Measurements from ENCODE around the gene TTC28. TPM values are rescaled to one million over a fixed set of nuclear protein-coding genes. Genes with fewer than 3 reads are reported as not detected.
"Not testable (repeated sequence)": the region's sequence is repeated elsewhere in the genome, so short reads cannot be mapped to it uniquely, and the experiment has no call there.

TTC28 gene
- 7.6 and 12.2 TPM in 2 replicates for total RNA-seq (2014; rRNA removed; shearing (Covaris generic))

DNA sequence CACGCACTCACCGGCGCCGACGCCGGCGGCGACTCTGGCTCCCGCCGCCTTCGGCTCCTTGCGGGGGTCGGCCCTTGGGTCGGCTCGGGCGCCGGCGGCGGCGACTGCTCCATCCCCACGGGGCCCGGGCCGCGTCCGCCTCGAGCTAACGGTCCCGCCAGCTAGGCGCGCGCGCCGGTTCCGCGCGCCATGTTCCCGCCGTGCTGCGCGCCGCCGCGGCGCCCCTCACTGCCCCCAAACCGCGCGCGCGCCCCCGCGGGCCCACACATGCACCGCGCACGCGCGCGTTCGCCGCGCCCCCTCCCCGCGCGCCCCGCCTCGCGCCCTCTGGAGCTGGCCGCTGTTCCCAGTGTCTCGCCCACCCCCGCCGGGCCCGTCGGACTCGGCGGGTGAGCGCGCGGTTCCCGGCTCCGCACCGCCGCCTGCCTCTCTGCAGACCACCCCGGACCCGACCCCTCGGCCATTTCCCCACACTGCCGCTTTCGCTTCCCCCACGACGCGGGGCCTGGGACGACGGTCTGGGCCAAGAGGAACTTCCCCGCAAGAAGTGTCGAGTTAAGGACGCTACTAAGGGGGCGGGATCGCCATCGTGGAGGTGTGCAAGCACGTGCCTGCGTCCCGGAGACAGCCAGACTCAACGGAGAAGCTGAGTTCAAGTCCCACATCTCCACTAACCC is at the start of gene TTC28:
TTC28 (minus strand) TSS at position 230 of the 677 bp plus-strand sequence; CDS start at position 113, 117 bp downstream.
- in situ Hi-C loops (cut with HindIII; ENCODE audit: low sequenced_read_pairs), result not testable (repeated sequence)
- DNase-seq (ENCODE audit: low spot score), result peak; percentile 40

DNA sequence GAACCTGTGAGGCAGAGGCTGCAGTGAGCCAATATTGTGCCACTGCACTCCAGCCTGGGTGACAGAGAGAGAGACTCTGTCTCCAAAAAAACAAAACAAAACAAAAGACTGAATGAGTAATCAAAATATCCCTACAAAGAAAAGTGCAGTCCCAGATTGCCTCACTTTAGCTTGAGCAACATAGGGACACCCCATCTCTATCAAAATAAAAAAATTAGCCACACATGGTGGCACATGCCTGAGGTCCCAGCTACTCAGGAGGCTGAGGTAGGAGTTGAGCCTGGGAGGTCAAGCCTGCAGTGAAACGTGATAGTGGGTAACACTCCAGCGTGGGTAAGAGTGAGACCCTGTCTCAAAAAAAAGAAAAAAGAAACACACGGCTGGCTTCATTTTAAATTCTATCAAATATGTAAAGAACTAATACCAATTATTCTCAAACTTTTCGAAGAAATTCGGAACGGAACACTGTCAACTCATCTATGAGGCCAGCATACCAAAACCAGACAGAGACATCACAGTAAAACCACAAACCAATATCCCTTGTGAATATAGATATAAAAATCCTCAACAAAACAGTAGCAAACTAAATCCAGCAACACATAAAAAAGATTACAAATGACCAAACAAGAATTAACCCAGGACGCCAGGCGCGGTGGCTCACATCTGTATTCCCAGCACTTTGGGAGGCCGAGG is 49.1 kb upstream of the TTC28 start:
- in situ Hi-C loops (cut with HindIII; ENCODE audit: low sequenced_read_pairs), result no loop called here
- no peak for DNase-seq (ENCODE audit: low spot score)

DNA sequence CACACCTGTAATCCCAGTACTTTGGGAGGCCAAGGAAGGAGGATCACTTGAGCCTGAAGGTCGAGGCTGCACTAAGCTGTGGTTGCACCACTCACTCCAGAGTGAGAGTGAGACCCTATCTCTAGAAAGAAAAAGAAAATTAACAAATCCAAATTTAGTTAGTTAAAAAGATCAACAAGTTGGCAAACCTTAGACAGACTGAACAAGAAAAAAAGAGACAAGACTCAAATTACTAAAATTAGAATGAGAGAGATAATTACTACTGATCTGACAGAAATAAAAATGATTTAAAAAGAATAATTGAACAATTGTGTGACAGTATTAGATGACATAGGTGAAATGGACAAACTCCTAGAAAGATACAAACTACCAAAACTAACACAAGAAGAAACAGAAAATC is 48.4 kb upstream of the TTC28 start:
- in situ Hi-C loops (cut with HindIII; ENCODE audit: low sequenced_read_pairs), result no loop called here
- DNase-seq (ENCODE audit: low spot score), result no peak

DNA sequence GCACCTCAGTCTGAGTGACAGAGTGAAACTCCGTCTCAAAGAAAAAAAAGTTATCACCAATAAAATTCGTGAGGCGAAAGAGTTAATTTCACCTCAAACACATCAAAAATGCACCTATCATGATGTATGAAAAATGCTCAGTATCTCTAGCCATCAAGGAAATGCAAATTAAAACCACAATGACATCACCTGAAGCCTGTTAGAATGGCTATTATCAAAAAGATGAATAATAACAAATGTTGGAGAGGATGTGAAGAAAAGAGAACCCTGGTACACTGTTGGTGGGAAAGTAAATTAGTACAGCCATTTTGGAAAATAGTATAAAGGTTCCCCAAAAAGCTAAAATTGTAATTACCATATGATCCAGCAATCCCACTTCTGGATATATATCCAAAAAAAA is 38.4 kb upstream of the TTC28 start:
- in situ Hi-C loops (cut with HindIII; ENCODE audit: low sequenced_read_pairs), result no loop called here
- no peak for DNase-seq (ENCODE audit: low spot score)

DNA sequence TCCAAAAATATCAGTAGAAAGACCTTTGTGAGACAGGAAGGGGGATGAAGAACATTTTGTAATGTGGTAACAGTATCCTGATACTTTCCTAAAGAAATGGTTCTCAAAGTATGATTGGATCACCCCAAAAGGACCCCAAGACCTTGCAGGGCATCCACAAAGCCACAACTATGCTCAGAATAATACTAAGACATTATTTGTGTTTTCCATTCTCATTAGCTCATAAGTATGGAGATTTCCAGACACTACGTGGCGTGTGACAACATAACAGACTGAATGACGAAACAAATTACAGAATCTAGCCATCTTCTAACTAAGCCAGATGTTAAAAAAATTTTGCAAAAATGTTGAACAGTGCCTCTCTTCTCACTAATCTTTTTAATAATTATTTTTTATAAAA is 37.0 kb upstream of the TTC28 start:
- no peak for DNase-seq (ENCODE audit: low spot score)
- in situ Hi-C loops (cut with HindIII; ENCODE audit: low sequenced_read_pairs), result no loop called here

DNA sequence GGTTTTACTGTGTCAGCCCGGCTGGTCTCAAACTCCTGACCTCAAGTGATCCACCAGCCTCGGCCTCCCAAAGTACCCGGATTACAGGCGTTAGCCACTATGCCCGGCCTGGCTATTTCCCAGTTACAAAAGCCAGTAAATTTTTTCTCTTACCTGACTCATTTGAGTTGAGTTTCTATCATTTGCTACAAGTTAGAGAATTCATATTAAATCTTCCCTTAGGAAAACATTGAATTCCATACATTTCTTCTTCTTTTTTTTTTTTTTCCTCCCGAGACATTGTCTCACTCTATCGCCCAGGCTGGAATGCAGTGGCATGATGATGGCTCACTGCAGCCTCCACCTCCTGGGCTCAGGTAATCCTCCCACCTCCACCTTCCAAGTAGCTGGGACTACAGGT is 36.0 kb upstream of the TTC28 start:
- in situ Hi-C loops (cut with HindIII; ENCODE audit: low sequenced_read_pairs), result no loop called here
- DNase-seq (ENCODE audit: low spot score), result no peak

DNA sequence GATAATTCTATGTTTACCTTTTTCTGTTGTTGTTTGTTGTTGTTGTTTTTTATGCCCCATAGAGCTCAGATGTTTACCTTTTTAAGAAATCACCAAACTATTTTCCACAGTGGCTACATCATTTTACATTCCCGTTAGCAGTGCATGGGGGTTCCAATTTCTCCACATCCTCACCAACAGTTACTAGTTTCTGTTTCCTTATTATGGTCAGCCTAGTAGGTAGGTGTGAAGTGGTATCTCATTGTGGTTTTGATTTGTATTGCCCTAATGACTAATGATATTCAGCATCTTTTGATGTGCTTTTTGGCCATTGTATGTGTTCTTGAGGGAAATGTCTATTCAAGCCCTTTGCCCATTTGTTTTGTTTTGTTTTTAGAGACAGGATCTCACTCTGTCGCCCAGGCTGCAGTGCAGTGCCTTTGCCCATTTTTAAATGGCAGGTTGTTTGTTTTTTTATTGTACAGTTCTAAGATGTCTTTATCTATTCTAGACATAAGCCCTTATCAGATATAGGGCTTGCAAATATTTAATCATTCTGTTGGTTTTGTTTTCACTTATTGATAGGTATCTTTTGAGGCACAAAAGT is 34.5 kb upstream of the TTC28 start:
- in situ Hi-C loops (cut with HindIII; ENCODE audit: low sequenced_read_pairs), result no loop called here
- no peak for DNase-seq (ENCODE audit: low spot score)

DNA sequence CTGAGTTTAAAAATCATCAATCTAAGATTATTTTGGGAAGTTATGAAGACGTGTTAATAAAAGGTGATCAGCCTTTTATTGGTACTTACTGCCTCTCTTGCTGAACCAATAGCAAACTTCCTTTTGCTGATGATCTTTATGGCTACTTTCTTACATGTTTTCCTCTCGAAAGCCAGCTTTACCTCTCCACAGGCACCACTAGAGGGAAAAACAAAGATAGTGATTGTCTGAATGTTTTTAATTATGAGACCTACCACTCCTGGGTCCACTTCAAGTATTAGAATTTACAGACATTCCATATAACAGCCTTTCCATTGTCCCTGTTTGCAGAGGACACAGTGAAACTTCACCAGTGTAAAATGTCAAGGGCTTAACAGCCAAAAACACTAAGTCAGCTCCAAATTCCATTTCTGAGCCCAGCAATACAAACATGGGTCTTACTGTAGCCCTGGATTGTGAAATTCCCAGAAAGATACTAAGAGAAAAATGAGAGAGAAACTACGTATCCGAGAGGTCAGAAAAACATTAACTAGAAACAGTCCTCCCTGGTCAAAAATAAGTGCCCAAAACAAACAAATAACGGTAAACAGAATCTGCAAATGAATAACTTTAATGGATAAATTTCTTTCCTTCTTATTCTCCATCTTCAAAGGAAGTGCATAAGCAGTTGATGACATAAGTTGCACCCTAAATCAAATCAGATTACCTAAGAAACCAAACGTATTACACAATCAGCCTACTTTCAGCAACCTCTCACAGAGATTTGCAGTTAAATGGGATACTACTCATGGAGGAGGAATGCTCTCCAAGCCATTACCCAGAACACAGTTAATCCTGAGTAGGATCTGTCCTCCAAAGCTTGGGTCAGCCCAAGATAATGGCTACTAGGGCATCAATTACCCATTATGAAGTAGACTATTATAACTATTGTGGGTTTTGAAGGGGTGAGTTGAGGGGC is 32.5 kb upstream of the TTC28 start:
- DNase-seq (ENCODE audit: low spot score), result peak; percentile 8
- in situ Hi-C loops (cut with HindIII; ENCODE audit: low sequenced_read_pairs), result no loop called here

DNA sequence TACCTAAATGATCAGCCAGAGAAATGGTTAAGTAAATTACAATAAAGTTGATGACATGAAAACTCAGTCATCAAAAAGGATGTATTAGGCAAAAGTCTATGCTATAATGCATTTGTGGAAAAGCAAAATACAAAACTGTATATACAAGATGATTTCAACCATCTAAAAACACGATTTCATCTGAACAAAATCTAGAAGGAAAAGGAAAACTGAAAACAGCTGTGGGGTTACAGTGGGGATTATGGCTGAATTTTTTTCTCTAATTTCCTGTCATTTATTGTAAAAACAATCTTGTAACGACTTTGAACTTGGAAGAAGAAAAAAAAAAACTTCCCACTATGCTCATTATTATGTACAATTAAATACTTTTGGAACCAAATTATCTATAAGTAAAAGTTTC is 31.7 kb upstream of the TTC28 start:
- DNase-seq (ENCODE audit: low spot score), result no peak
- in situ Hi-C loops (cut with HindIII; ENCODE audit: low sequenced_read_pairs), result no loop called here

DNA sequence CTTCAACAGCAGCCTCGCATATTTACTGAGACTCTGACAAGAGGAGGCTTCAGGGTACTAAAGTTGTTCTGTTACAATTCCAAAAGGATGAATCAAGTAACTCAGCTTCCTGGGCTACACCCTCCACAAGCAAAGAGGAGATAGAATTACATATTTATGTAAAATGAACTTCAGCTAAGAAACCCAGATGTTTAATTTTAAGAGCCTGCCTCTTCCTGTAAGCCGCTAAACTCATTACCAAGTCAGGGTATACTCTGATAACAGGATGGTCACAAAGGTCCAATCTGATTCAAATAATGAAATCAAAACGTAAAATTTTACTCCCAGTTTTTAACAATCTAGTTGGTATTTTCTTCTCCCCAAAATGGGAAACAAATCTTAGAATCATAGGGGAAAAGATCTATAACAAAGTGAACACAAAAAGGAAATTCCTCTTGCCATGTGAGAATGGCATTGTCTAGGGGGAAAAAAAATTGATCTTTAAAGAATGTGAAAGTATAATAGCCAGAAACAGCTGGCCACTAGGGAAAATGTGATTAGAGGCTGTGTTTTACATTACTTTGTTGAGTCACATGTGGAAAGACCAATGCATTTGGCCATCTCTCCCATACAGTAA is 31.0 kb upstream of the TTC28 start:
- in situ Hi-C loops (cut with HindIII; ENCODE audit: low sequenced_read_pairs), result no loop called here
- DNase-seq (ENCODE audit: low spot score), result no peak

DNA sequence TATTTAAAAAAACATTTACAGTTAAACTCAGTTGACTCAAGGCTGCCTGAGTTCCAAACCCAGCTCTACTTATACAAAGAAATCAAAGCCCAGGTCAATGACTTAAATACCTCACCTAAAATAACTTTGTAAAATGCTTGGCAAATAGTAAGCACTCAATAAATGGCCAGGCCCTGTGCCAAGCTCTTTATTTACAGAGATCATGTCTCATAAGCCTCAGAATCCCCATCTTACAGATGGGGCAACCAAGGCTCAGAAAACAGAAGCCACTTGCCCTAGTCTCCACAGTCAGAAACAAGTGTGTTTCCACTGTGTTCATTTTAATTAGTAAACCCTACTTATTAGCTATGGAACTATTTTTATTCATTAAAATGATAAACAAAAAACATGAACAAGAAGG is 30.5 kb upstream of the TTC28 start:
- in situ Hi-C loops (cut with HindIII; ENCODE audit: low sequenced_read_pairs), result no loop called here

DNA sequence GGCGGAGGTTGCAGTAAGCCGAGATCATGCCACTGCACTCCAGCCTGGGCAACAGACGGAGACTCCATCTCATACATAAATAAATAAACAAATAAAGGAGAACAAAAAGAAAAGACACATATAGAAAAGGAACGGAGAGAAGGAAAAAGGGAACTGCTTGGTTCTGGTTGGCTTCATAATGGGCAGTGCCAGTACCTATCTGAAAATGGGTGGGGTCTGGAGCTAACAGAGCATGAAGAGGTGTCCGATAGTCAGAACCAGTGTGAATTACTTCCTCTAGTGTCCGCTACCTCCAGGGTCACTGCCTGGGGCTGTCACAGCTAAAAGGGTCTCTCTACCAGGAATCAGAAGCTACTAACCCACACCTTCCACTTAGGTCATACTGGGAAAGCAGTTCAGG is 27.2 kb upstream of the TTC28 start:
- in situ Hi-C loops (cut with HindIII; ENCODE audit: low sequenced_read_pairs), result no loop called here
- DNase-seq (ENCODE audit: low spot score), result no peak

More for the DNA sequence above, 30.5 kb upstream of the TTC28 start:
- DNase-seq (ENCODE audit: low spot score), result no peak

DNA sequence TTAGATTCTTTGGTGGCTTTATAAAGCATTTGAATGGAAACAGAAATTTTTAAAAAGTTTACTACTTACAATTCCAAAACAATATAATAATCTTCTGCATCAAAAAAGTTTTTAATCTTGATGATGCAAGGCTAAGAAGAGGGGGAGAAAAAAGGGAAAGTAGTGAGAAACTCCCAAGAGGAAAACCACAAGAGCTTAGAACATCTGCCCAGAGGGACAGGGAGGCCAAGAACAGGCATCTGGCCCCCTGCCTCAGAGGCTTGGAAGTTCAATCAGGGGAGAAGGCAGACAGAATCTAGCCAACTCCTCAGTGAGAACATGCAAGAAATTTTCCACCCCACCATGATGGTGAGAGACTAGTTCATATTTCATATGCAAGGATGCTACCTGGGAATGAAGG is 23.8 kb upstream of the TTC28 start:
- in situ Hi-C loops (cut with HindIII; ENCODE audit: low sequenced_read_pairs), result no loop called here
- no peak for DNase-seq (ENCODE audit: low spot score)

DNA sequence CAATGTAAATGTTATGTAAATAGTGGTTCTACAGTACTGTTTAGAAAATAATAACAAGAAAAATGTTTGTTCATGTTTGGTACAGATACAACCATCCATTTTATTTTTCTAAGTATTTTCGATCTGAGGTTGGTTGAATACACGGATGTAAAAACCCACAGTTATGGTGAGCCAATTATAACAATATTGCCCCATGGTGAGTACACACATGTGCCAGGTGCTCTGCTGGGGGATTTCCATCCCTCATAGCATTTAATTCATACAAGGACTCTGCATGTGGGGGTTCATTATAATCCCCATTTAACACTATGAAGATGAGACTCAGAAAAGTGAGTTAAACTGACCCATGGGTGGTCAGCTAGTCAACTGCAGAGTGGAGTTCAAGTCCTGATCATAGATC is 23.3 kb upstream of the TTC28 start:
- in situ Hi-C loops (cut with HindIII; ENCODE audit: low sequenced_read_pairs), result no loop called here
- DNase-seq (ENCODE audit: low spot score), result no peak

DNA sequence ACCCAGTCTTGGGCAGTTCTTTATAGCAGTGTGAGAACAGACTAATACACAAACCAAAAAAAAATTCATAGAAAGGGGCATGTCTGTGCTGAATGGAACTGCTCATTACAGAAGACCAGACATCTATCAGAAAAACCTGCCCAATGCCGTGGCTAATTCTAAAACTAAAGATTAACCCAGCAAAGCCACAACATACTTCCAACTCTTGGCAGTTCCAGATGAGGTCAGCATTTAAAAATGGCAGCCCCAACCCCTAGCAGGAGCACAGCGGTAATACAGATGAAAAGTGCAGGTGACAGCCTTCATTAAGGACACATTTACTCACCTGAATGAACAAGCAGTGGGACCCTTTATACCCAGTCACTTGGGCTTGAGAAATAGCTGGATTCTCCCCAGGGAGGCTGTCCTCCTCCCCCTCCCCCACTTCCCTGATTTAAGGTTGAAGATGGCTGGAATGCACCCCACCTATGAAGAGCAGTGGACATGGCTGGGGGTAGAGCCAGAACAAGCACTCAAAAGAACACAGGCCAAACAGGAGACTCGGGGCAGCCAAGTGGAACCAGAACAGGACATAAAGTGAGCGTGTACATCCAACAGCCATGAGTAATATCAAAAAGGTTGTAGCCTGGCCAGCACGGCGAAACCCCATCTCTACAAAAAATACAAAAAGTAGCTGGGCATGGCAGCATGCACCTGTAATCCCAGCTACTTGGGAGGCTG is 13.6 kb upstream of the TTC28 start:
- in situ Hi-C loops (cut with HindIII; ENCODE audit: low sequenced_read_pairs), result not testable (repeated sequence)

DNA sequence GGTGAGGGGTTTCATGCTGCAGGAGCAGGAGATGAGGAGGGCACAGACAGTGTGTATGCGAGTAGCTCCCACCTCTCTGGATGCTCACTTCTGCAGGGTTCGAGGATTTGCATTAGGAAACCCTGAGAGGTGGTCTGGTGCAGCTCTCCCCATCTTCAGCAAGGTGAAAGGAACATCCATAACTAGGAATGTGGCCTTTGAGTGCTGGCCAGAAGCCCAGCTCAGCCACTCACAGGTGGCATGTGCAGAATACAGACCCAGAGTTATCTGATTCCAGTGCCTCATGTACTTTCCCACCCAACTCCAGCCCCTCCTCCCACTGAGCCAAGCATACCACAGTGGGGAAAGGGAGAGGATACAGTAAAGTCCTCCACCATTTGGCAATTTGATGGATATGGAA is 10.2 kb upstream of the TTC28 start:
- in situ Hi-C loops (cut with HindIII; ENCODE audit: low sequenced_read_pairs), result not testable (repeated sequence)

More for the DNA sequence above, 13.6 kb upstream of the TTC28 start:
- not testable (repeated sequence) for DNase-seq (ENCODE audit: low spot score)

DNA sequence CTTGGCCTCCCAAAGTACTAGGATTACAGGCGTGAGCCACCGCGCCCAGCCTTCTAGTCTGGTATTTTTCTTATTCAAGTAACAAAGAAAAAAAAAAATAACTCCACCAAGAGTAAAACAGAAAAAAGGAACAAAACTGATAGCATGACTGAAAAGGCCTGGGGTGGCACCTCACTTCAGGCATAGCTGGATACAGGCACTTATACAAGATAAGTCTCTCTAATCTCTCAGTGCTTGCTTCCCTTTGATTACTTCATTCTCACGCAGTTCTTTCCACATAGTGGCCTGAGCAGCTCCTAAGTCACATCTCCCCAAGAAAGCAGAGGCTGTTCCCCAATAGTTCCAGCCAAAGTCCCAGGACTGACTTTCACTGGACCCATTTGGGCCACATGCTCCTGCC is 3.3 kb upstream of the TTC28 start:
- in situ Hi-C loops (cut with HindIII; ENCODE audit: low sequenced_read_pairs); DNase-seq (ENCODE audit: low spot score): not testable (repeated sequence)

More for the DNA sequence above, 10.2 kb upstream of the TTC28 start:
- not testable (repeated sequence) for DNase-seq (ENCODE audit: low spot score)

DNA sequence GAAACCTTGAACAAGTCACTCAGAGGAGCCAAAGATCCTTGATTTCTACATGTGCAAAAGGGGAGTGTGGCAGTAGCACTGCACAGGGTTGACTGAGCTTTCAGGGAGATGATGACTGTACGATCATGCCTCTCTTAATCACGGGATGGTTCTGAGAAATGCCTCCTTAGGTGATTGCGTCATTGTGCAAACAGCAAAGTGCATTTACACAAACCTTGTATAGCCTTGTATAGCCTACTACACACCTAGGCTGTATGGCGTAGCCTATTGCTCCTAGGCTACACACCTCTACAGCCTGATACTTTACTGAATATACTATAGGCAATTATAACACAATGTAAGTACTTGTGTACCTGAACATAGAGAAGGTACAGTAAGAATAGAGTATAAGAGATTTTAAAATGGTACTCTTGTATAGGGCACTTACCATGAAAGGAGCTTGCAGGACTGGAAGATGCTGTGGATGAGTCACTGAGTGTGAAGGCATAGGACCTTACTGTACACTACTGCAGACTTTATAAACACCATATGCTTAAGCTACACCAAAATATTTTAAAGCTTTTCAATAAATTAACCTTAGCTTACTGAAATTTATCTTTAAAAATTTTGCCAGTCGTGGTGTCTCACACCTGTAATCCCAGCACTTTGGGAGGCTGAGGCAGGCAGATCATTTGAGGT is 1.3 kb upstream of the TTC28 start:
- in situ Hi-C loops (cut with HindIII; ENCODE audit: low sequenced_read_pairs), result not testable (repeated sequence)
- peak; percentile 3 for DNase-seq (ENCODE audit: low spot score)

Measured in G401 (cell line).